Erythroblast (primary cell): ENCODE results near the gene CD226.

ENCODE experiments used
- GATA1 ChIP-seq: IDR thresholded peaks from 2 replicates; pipeline ENCODE4 v1.6.1; 2011; ENCODE audit warnings: low read depth, mild to moderate bottlenecking, control low read depth, low read length, moderate library complexity
- POLR2A ChIP-seq: IDR thresholded peaks from 2 replicates; pipeline ENCODE4 v1.6.1; 2011; ENCODE audit warnings: mild to moderate bottlenecking, low read length

DNA sequence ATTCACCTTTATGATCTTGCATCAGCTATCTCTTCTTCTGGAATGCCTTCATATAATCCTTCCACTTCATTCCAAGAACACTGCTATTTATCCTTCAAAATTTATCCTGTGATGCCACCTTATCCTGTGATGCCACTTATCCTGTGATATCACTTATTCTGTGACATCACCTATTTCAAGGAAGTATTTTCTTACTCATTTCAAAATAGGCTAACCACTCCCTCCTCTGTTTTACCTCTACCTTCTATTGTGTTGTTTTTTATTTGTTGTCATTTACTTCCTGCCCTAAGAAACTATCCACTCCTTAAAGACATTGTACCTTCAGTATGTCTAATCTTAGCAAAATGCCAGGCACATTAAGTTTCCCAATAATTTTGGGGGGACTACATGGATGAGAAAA lies 38.8 kb downstream of the CD226 start:
- no peak for TF ChIP-seq POLR2A
- no peak for TF ChIP-seq GATA1
